GM18520 (cell line): Measurements from ENCODE around the gene ENOX1.

Source experiments
- ATAC-seq: cut with Tn5 transposase; IDR thresholded peaks from one replicate; pipeline ENCODE4 v1.9.1; 2021; ENCODE audit not compliant: unreplicated experiment

ENOX1 gene

DNA sequence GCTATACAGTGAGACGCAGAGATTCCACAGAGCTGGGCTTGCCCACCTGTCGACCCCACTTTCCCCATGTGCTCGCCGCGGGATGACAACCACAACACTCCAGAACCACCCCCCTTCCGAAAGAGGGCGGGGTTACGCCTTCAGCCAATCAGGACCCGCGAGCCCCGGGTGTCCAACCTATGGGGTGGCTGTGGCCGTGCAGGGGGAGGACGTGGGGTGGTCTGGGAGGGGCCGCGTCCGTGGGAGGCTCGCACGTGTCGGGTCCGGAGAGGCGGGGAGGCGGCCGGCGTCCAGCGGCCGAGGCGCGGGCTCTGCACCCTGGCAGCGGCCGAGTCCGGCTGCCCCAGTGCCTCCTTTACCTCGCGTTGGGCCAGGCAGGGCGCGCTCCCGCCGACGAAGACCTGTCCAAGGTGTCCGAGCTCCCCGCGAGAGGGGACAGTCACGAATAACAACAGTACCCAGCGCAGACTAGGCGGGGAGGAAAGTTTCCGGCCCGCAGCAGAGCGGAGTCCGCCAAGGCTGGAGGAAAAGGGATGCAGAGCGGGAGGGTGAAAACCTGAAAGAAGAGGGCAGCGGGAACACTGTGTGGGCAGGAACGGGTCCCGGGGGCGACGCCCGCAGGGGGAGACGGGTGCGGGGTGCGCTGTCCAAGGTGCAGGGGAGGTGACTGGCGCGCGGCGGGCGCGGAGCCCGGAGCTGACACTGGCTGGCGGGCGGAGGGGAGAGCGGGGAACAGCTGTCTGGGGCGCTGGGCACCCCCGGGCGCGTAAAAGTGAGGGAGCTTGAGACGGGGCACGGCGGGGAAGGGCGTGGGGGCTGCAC is 911 bp downstream of the ENOX1 start:
- ATAC-seq: no peak

DNA sequence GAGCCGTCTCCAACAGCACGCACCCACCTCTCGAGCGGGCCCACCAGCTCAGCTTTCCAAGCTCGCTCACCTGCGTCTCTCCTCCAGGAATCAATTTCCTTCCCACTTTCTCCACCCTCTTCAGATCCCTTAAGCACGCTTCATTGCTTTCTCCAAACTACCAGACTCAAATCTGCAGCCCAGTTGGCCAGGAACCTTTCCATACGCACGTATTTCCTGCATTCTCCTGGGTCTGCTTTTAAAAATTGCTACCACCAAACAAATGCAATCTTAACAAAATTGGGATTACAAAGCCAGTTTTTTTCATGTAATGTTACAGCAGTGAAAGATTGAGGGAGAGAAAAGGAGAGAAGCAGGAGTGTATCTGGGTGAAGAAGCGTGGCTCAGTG is 1.5 kb downstream of the ENOX1 start:
- no peak for ATAC-seq

DNA sequence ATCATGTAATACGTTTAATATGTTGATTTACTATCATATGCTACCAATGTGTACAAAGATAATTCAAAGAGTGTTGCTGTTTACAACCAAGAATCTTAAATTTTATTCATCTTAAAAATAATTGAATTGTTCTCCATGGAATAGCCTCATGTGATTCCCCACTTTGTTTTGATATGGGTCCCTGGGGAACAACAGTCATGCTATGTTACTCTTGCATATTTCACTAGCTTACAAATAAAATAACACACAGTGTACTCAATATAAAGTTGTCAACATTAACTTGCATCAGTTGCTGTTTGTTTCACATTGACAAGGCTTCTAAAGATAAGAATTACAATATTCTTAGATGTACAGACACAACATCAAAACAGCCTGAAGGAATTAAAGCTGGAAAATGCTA is 2.3 kb downstream of the ENOX1 start:
- no peak for ATAC-seq

DNA sequence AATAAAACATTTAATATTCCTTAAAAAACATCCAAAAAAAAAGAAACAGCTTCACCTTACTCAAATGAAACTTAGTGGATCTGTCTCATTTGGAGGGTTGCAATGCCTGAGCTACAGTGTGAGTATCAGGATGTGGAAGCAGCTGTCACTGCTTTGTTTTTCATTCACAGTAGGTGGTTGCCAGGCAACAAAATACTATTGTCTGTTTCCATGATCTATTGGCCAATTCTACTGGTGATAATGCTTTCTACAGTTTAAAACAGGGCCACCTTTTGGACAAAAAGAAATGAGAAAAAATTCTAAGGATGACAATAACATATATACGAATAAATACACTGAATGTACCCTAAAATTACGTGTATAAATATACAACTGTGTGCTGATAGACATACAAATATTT is 3.0 kb downstream of the ENOX1 start:
- ATAC-seq: no peak

DNA sequence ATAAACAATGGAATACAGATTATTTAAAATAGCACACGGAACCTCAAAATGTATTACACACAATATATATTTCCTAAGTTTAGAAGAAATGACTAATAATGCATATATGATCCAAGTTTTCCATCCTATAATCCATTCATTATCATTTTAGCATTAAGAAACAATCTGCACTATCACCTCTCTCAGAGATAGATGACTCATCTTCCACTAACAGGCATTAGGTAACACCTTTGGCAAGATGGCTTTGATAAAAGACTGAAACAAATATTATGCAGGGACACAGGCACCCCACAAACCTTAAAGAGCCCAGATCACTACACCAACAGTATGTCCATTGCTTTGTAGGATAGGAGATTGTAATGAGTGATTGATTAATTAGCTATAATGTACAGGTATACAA is 4.1 kb downstream of the ENOX1 start:
- ATAC-seq: no peak

DNA sequence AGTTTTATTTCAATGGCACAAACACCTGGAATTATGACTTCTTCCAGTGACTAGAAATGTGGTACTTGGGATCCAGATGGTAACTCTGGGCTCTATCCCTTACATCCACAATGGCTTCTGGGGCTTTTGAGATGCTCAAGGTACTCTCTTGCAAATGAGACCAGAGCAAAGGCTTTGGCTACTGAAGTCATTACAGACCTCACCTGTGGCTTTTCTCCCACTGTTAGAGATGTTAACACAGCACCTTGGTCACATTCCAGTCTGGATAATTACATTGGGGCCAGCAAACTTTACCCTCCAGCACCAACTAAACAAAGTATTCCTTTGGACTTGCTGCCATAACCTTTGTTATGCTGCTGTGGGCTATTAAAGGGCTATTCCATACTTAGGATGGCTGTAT is 6.1 kb downstream of the ENOX1 start:
- ATAC-seq: no peak

DNA sequence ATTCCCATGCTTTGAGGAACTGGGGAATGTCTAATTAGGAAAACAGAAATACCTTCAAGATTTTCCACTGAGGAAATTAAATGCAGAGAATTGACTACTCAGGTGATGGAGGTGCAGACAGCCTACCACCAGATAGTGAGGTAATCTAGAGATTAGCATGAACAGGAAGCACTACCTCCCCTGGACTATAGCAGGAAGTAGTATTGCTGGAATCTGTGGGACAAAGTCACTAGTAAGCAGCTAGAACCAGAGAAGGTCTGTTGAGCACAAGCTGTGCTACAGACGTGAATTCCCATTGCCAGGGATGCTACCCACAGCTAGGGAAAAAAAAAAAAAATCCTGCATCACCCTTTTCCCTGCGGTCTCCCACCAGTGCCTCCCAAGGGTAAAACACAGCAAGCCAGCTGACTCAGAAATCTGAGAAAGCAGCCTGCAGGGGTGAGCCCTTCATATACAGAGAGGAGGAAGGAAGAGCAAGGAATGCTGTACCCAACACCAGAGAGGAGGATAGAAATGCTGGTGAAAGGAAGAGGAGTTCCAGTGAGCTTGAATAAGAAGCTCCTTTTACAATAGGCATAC is 10.2 kb downstream of the ENOX1 start:
- no peak for ATAC-seq

DNA sequence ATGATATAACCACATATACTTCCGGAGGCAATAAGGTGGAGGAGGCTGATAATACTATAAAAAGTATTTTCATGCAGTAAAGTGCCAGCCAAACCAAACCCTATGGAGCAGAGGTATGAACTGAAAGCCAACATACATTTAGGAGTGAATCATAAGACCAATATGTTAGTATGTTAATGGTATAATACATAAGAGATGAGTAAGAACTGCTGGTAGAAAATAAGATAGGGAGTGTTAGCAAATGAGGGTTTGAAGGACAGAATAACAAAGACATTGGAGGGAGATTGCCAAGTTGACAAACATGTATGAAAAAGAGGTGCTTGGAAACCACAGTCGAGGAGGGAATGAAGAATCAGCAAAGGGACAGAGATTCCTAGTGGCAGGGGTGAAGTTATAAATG is 10.8 kb downstream of the ENOX1 start:
- no peak for ATAC-seq

DNA sequence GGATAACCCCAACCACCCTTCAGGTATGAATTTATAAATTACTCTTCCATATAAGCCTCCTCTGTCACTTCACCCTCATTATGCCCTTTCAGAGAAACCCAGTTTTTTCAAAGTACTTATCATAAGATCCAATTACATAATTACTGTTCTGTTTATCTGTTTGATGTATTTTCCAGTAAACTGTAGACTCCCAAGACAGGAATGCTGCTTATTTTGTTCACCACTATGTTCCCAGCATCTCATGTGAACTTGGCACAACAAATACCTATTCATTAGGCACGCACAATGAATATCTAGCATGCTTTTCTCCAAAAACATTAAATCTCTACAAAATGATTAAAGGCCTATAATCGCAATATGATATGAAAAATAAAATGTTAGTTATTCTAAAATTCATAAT is 13.2 kb downstream of the ENOX1 start:
- ATAC-seq: no peak

DNA sequence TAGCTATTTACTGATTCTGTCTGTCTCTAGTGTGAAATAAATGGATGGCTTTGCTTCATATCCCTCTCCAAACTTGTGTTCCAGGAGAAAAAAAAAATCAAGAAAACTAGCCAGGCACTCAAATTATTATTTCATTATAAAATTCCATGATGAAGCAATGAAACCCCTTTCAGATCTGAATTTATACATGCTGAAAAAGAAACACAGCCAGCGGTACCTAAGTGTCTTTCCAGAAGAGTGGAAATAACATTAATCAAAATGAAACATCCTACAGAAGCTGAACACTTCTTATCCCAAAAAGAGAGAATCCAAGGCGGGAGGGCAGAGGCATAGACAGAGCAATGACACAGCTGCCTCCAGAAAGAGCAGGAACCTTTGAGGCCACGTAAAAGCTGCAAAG is 15.9 kb downstream of the ENOX1 start:
- ATAC-seq: no peak

DNA sequence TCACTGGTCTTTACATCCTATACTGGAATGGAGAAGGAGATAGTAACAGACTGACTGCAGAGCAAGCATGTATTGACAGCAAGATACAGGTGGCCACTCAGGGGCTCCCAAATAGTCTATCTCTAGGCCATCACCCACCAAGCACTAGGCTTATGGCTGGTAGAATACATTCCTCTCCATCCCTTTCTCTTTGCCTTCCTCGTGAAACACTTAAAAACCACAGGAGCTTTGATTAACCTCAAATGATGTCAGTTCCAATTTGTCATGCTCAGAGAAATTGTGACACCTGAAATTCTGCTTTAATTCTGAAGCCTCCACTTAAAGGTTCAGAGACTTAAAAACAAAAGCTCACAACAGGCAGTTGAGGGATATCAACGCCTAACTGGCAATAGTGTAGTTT is 17.2 kb downstream of the ENOX1 start:
- ATAC-seq: no peak

DNA sequence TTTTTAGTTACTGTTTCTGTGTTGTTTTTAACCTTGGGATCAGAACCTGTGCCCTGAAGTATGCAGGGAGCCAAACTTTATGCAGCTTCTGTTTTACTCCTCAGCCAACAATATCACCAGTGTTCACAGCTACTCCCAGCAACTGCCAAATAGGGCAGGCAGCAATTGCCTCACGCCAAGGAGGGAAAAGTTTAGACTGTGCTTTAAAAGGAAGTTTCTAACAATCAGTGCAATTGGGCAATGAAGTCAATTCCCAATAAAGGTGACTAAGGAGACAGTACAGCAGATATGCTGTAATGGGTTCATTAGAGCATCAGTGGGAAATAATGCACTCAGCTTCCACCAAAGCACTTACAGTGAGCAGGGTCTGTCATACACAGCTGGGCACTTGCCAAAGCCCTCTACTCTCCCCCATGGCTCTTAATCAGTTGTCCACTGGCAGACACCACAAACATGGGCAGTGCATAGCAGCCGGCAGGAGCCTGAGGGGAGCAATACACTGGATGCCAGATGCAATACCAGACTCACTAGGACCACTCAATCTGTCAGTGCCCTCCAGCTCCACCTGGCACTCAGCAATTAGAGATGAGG is 19.3 kb downstream of the ENOX1 start:
- ATAC-seq: no peak

DNA sequence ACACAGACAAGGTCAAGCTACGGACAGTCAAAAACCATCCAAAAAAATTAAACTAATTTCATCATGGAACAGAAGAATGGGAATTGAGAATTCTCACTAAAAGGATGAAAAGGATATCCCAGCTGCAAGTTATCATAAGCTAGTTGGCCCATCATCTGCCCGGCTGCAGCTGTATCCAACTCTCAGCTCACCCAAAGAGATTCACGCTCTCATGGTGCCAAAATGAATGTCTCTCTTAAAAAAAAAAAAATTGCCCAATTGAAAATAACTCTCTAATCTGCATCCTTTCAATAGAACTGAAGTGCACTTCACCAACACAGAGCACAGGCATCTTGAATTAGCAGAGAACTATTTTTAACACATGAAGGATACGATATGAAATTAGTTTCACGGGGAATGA is 20.0 kb downstream of the ENOX1 start:
- ATAC-seq: no peak

DNA sequence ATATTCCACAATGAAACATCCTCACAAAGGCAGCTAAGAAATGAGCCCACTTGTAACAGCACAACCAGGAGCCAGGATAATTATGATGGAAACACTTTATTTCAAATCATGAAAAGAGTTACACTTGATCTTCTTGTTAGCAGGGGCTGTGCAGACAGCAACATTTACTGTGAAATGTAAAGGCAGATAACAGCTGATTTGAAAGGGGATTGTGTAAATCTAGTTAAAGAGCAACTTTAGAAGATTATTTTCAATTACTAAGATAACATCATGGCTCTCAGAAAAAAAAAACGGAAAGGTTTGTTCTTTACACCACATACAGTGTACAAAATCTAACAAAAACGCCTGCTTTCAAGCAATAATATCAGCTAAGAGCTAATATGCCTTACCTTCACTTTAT is 22.4 kb downstream of the ENOX1 start:
- ATAC-seq: no peak

DNA sequence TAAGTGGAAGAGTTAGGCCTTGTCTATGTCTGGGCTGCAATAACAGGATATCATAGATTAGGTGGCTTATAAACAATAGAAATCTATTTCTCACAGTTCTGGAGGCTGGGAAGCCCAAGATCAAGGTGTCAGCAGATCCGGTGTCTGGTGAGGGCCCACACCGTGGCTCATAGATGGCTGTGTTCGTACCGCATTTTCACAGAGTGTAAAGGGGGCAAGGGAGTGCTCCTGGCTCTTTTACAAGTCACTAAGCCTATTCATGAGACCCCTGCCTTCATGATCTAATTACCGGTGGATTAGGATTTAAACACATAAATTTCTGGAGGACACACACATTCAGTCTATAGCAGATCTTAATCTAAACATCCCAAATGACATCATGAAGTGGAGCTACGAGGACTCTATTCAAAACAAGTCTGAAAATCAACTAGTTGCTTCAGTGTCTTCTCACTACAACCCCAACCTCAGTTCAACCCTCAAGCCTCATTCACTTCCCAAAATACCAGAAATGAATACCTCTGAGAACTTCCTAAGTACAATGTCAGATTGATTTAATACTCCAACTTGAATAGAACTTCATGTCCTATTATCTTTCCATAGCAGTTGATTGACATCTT is 23.5 kb downstream of the ENOX1 start:
- no peak for ATAC-seq

DNA sequence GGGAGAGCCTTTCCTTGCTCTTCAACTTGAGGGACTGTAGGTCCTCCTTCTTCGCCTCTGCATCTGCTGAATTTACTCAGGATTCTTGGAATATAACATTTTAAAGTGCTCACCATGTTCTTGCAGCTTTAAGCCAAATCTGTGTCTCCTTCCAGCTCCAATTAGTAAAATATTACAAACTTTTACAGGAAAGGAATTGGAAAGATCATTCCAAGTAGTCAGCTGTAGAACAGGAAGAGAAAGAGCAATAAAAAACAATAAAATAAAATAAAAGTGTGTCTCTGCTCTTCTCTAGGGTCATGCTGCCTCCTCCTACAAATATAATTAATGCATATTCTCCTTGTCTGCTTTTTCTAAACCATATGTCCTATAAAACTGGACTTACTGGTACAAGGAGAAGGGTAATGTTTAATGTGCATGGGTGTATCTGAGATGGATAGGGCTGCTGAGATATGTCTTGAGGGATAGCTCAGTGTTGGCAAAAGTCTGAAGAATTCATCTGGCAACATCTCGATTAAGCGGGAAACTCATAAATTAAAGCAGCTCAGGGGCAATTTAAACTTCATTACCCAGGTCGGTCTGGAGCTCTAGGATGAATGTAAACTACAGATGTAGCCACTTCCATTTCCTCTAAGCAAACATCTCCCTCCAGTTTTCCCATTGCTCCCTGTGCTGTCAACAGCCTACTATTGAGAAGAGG is 25.0 kb downstream of the ENOX1 start:
- no peak for ATAC-seq

DNA sequence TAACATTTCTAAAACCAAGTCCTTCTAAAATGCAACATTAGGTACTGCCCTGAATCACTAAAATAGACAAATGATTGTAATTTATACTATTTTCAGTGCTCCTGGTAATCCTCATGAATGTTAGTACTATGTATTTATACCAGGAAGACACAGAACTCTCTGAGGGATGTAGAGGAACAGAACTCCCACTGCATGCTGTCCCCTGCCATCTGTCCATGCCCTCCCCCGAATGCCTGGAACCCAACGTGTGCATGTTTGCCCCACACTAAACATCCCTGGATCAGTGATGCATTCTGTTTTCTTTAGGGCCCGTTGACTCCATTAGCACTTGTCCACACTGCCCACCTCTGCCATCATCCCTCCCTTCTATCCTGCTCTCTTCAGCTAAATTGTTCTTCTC is 26.5 kb downstream of the ENOX1 start:
- no peak for ATAC-seq

DNA sequence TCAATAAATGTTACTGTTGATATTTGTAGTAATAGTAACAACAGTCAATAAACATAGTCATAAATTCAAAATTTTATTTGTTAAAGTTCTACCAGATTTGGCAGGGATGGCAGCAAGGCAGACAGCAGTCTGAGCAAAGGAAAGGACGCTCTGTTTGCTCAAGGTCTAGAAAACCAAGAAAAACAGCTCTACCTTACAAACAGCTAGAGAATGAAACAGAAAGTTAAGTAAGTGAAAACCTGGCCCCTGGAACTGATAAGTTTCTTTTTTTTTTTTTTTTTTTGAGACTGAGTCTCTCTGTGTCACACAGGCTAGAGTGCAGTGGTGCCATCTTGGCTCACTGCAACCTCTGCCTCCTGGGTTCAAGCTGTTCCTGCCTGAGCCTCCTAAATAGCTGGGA is 27.9 kb downstream of the ENOX1 start:
- peak; percentile 51 for ATAC-seq

DNA sequence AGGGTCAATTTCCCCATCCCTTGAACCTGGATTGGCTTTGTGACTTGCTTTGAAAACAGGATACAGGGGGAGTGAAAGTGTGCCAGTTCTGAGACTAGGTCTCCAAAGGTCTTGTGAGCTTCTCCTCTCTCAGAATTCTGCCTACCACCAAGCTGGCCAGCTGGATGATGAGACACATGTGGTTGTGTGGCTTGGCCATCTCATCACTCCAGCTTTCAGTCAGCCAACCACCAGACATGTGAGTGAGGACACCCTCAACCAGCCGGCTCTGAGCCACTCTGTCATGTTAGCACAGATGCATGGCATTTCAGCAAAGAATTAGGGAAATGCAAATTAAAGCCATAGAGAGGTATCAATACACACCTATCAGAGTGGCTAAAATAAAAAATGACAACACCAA is 29.5 kb downstream of the ENOX1 start:
- peak; percentile 44 for ATAC-seq

DNA sequence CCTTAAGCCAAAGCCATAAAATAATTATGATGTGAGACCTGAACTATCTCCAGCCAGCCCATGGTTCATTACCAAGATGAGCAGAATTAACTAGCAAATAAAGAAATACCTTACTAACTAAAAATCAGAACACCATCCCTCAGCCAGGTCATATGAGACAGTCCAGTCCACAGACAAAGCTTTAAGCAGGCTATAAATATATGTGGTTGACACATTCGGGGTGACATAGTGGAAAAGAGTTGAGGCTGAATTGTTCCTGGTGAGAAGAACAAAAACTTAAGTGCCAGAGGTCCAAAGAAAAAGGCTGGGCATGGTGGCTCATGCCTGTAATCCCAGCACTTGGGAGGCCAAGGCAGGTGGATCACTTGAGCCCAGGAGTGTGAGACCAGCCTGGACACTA is 30.9 kb downstream of the ENOX1 start:
- ATAC-seq: no peak

DNA sequence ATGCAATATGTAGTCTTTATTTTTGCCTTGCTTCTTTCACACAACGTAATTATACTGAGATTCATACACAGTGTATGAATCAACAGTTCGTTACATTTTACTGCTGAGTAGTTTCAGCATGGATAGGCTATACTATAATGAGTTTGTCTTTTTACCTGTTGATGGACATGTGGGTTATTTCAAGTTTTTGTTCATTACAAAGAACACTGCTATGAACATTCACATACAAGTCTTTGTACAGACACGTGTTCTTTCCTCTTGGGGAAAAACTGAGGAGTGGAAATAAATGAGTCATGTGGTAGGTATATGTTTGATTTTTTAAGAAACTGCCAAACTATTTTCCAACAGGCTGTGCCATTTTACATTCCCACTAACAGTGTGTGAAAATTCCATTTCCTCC is 35.1 kb downstream of the ENOX1 start:
- no peak for ATAC-seq

DNA sequence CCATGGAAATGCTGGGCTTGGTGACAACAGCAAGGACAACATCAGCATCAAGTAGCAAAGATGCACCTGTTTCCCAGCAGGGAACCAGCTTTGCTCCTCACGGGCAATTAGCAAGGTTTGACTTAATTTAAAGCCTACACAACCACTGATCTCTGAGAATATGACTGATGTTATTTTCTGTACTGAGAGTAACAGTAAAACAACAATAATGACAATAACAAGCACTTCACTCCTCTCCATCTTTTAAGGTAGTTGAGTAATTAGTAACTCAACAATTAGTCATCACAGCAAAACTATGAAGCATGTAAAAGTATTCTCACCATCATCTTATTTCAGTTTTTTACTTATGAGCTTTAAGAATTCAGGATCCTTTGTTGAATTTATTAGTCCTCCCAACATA is 37.3 kb downstream of the ENOX1 start:
- no peak for ATAC-seq
